Natural killer cell treated with Interleukin-12 subunit alpha and Interleukin-12 subunit beta and Interleukin-15 and Interleukin-18, amount 100 ng/mL, for 72 hours (primary cell): Measurements from ENCODE around the gene FREM1. TPM values are rescaled to one million over a fixed set of nuclear protein-coding genes. Genes with fewer than 3 reads are reported as not detected.
"Not testable (repeated sequence)": the region's sequence is repeated elsewhere in the genome, so short reads cannot be mapped to it uniquely, and the experiment has no call there.

Experiments
- ATAC-seq, 2 donors: fragments of 150-1000 bp; cut with Tn5 transposase in 1 of 2; sonication (Bioruptor Pico), chemical (Tn5 transposase) in 1 of 2; 2 replicates each; pipeline ENCODE4 v1.10.0; 2021
- DNase-seq: peaks from one replicate; pipeline ENCODE4 v3.0.0; 2022; ENCODE audit warnings: low spot score
- H3K27ac Mint-ChIP-seq, 2 donors: 1 replicate in 1 of 2; 2 replicates in 1 of 2; pipeline ENCODE4 v1.8.0; 2022; ENCODE audit warnings: mixed read lengths in 2 of 2, mild to moderate bottlenecking in 1 of 2, moderate library complexity in 1 of 2
- H3K27me3 Mint-ChIP-seq, 2 donors: 1 replicate in 1 of 2; 2 replicates in 1 of 2; pipeline ENCODE4 v1.8.0; 2022; ENCODE audit warnings: mixed read lengths in 2 of 2
- H3K36me3 Mint-ChIP-seq: one replicate; pipeline ENCODE4 v1.8.0; 2022; ENCODE audit warnings: mixed read lengths
- H3K4me1 Mint-ChIP-seq, 2 donors: 1 replicate in 1 of 2; 2 replicates in 1 of 2; pipeline ENCODE4 v1.8.0; 2022; ENCODE audit warnings: low read depth in 2 of 2, mixed read lengths in 2 of 2, mild to moderate bottlenecking in 1 of 2
- H3K4me3 Mint-ChIP-seq: one replicate; pipeline ENCODE4 v1.8.0; 2022; ENCODE audit warnings: mixed read lengths
- H3K9me3 Mint-ChIP-seq: 2 replicates; pipeline ENCODE4 v1.8.0; 2022; ENCODE audit warnings: mixed read lengths
- total RNA-seq, 2 donors: library from RNA; stranded (reverse); gene quantifications; one replicate each; pipeline ENCODE4 v1.2.3, GENCODE V29; 2022

Gene FREM1
- total RNA-seq, 2 donors from 2014 or later = not detected

GRCh38 chr9:14926941-14927624 is 16.9 kb upstream of the FREM1 start:
- Mint-ChIP-seq H3K27me3 (no peaks in the 10 kb centered on the region), H3K27ac (no peak overlapping the region), H3K4me3 (no peak overlapping the region), H3K4me1 (no peaks in the 10 kb centered on the region), H3K9me3 (peaks cover 3% of the 10 kb centered on the region), H3K36me3 (no peaks in the 10 kb centered on the region)
- ATAC-seq (no peak), DNase-seq (no peak)

DNA sequence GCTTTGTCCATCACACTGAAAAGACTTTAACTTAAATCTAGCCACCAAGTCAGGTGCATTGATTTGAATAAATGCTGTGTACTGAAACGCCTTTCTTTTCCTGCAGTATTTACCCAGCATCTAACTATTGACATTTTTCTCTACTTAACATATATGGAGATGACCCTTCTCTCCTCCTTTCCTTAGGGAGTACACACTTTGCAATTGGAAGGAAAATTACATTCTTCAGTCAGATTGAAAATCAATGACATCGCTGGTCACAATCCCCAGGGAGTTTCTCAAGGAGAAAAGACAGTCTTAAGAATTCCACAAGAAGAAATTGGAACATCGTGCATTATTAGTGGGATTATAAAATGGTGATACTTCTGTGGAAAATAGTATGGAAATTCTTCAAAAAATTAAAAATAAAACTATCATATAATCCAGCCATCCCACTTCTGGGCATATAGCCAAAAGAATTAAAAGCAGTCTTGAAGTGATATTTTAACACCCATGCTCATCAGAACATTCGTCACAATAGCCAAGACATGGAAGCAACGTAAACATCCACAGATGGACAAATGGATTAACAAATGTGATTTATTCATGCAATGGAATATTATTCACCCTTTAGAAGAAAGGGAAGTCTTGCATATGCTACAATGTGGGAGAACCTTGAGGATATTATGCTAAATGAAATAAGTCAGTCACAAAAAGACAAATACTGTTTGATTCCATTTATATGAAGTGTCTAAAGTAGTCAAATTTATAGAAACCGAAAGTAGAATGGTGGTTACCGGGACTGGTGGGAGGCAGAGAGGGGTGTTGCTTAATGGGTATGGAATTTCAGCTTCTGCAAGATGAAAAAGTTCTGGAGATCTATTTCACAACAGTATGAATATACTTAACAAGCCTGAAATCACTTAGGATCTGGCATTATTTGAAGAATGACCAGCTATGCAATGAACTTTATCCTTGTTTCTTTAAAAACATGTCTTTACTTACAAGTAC is 14.3 kb upstream of the FREM1 start:
- Mint-ChIP-seq H3K36me3 (no peaks in the 10 kb centered on the region), H3K4me3 (no peak overlapping the region), H3K27me3 (no peaks in the 10 kb centered on the region), H3K4me1 (no peaks in the 10 kb centered on the region), H3K9me3 (peaks cover 3% of the 10 kb centered on the region), H3K27ac (no peak overlapping the region)
- no peak for ATAC-seq
- no peak for DNase-seq

GRCh38 chr9:14923701-14924100 is 13.5 kb upstream of the FREM1 start:
- no peak for ATAC-seq
- Mint-ChIP-seq H3K36me3 (no peaks in the 10 kb centered on the region), H3K4me1 (no peaks in the 10 kb centered on the region), H3K27me3 (no peaks in the 10 kb centered on the region), H3K27ac (no peak overlapping the region), H3K4me3 (no peak overlapping the region), H3K9me3 (peaks cover 3% of the 10 kb centered on the region)
- DNase-seq = no peak

DNA sequence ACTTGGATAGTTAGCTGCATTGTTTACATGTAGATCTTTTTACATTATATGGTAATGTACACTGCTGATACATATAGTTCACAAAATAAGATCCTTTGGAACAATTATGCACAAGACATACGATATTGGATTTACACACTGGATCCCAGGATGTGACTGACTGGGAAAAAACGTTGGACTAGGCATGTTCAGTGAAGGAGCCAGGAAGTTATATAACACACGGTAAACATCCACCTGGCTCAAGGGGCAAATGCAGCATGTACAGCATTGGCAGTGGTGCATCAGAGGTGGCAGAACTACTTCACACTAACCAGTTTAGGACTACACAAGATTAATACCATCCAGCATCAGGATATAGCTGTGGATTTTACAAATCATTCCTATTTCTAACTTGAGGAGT is 10.6 kb upstream of the FREM1 start:
- not testable (repeated sequence) for ATAC-seq, H3K9me3 Mint-ChIP-seq, H3K27me3 Mint-ChIP-seq, H3K27ac Mint-ChIP-seq, H3K4me3 Mint-ChIP-seq, DNase-seq, H3K36me3 Mint-ChIP-seq, H3K4me1 Mint-ChIP-seq

- no peak for DNase-seq
- Mint-ChIP-seq H3K4me3 (no peak overlapping the region), H3K4me1 (no peaks in the 10 kb centered on the region), H3K36me3 (no peaks in the 10 kb centered on the region), H3K9me3 (no peaks in the 10 kb centered on the region), H3K27ac (no peak overlapping the region), H3K27me3 (no peaks in the 10 kb centered on the region)
- ATAC-seq = no peak
These were observed 3.1 kb upstream of the FREM1 start for GRCh38 chr9:14913366-14913765.

GRCh38 chr9:14912859-14913258 is 2.6 kb upstream of the FREM1 start:
- no peaks in the 10 kb centered on the region for H3K27me3 Mint-ChIP-seq
- no peak for DNase-seq
- H3K36me3 Mint-ChIP-seq = no peaks in the 10 kb centered on the region
- H3K27ac Mint-ChIP-seq = no peak overlapping the region
- no peaks in the 10 kb centered on the region for H3K9me3 Mint-ChIP-seq
- ATAC-seq = no peak
- H3K4me3 Mint-ChIP-seq = no peak overlapping the region
- H3K4me1 Mint-ChIP-seq = no peaks in the 10 kb centered on the region

DNA sequence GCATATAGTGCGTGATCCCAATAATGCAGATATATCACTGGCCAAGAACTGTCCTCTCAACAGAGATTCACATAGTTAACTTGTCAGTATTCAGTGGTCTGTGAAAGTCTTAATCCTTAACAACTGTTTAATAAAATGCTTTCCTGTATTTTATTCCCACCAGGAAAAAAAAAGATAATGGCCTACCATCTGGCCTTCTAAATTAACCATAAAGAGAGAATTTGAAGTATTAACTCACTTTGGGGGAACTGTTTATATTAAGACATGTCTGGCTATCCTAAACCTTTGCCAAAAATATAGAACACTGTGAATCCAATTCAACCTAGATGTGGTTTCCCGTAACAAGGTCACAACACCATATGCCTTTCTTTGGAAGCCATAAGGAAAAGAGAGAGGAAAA is 818 bp upstream of the FREM1 start:
- DNase-seq = no peak
- Mint-ChIP-seq H3K36me3 (no peaks in the 10 kb centered on the region), H3K4me3 (no peak overlapping the region), H3K4me1 (no peaks in the 10 kb centered on the region), H3K9me3 (no peaks in the 10 kb centered on the region), H3K27ac (no peak overlapping the region), H3K27me3 (no peaks in the 10 kb centered on the region)
- ATAC-seq = no peak

- Mint-ChIP-seq H3K9me3 (no peaks in the 10 kb centered on the region), H3K27ac (no peak overlapping the region), H3K27me3 (no peaks in the 10 kb centered on the region), H3K4me1 (no peaks in the 10 kb centered on the region), H3K4me3 (no peak overlapping the region), H3K36me3 (no peaks in the 10 kb centered on the region)
- DNase-seq (no peak), ATAC-seq (no peak)
These were observed 647 bp downstream of the FREM1 start for GRCh38 chr9:14909601-14909960.

GRCh38 chr9:14909181-14909580 is 1.0 kb downstream of the FREM1 start:
- Mint-ChIP-seq H3K36me3 (no peaks in the 10 kb centered on the region), H3K4me3 (no peak overlapping the region), H3K27me3 (no peaks in the 10 kb centered on the region), H3K9me3 (no peaks in the 10 kb centered on the region), H3K27ac (no peak overlapping the region), H3K4me1 (no peaks in the 10 kb centered on the region)
- no peak for ATAC-seq
- no peak for DNase-seq

DNA sequence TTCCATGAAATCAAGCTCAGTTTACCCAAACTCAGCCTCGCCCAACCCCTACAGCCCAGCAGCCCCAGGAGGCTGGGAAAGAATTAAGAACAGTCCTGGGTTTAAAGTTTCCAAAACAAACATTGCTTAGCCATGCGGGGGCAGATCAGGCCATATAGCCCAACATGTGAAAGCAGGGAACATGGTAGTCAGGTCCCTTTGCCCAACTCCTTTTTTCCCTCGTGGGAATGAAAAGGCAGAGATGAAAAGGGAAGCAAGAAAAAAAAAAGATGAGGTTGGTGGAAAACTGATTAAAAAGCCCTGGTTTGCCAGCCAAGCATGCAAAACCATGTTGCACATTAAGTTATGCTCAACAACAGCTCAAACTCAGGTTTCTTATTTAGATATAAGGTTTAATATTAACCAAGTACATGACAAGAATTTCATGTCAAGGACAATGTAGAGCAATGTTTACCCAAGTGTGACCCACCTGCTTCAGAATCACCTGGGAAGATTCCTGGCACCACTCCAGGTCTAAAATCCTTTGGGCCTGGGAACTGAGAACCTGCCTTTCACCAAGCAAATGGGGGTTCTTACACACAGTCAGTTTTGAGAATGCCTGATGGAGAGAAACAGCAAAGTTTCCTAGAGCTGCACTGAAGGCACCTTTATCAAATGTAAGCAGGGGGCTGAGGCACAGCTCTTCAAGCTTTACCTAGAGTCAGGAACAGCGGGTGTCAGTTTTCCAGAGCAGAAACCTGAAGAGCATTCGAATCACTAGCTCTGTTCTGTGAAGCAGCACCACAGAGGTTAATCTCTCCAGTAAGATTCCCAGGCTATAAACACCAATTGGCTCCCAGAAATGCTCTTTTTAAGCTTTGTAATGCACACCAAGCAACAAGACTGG is 1.7 kb downstream of the FREM1 start:
- Mint-ChIP-seq H3K27ac (no peak overlapping the region), H3K36me3 (no peaks in the 10 kb centered on the region), H3K4me3 (no peak overlapping the region), H3K9me3 (no peaks in the 10 kb centered on the region), H3K27me3 (no peaks in the 10 kb centered on the region), H3K4me1 (no peaks in the 10 kb centered on the region)
- DNase-seq = no peak
- no peak for ATAC-seq

GRCh38 chr9:14907696-14908095 is 2.5 kb downstream of the FREM1 start:
- no peaks in the 10 kb centered on the region for H3K9me3 Mint-ChIP-seq
- no peaks in the 10 kb centered on the region for H3K36me3 Mint-ChIP-seq
- no peak overlapping the region for H3K27ac Mint-ChIP-seq
- no peak overlapping the region for H3K4me3 Mint-ChIP-seq
- DNase-seq (no peak), ATAC-seq (no peak)
- H3K27me3 Mint-ChIP-seq = no peaks in the 10 kb centered on the region
- H3K4me1 Mint-ChIP-seq = no peaks in the 10 kb centered on the region

GRCh38 chr9:14907360-14907685 is 2.9 kb downstream of the FREM1 start:
- no peak overlapping the region for H3K27ac Mint-ChIP-seq
- H3K4me1 Mint-ChIP-seq = no peaks in the 10 kb centered on the region
- DNase-seq = no peak
- no peak overlapping the region for H3K4me3 Mint-ChIP-seq
- no peaks in the 10 kb centered on the region for H3K9me3 Mint-ChIP-seq
- no peaks in the 10 kb centered on the region for H3K36me3 Mint-ChIP-seq
- ATAC-seq = no peak
- no peaks in the 10 kb centered on the region for H3K27me3 Mint-ChIP-seq

GRCh38 chr9:14906644-14907359 is 3.4 kb downstream of the FREM1 start:
- Mint-ChIP-seq H3K36me3 (no peaks in the 10 kb centered on the region), H3K4me1 (no peaks in the 10 kb centered on the region), H3K9me3 (no peaks in the 10 kb centered on the region), H3K4me3 (no peak overlapping the region), H3K27ac (no peak overlapping the region), H3K27me3 (no peaks in the 10 kb centered on the region)
- no peak for ATAC-seq
- DNase-seq = no peak
